Nephron (organoid): ENCODE measurements around the gene PIAS1.

ENCODE experiments used
- H3K27ac Mint-ChIP-seq, 3 experiments: 2 replicates each; pipeline ENCODE4 v1.8.0; 2020; ENCODE audit warnings: mixed read lengths in 3 of 3, mild to moderate bottlenecking in 2 of 3, moderate library complexity in 1 of 3
- H3K27me3 Mint-ChIP-seq: 2 replicates; pipeline ENCODE4 v1.8.0; 2021; ENCODE audit warnings: low read depth, mild to moderate bottlenecking, moderate library complexity, mixed read lengths
- H3K36me3 Mint-ChIP-seq: 2 replicates; pipeline ENCODE4 v1.8.0; 2020; ENCODE audit warnings: low read depth, mixed read lengths
- H3K4me1 Mint-ChIP-seq: 2 replicates; pipeline ENCODE4 v1.8.0; 2020; ENCODE audit warnings: mixed read lengths
- H3K4me3 Mint-ChIP-seq, 3 experiments: 2 replicates each; pipeline ENCODE4 v1.8.0; 2020; ENCODE audit warnings: mild to moderate bottlenecking in 3 of 3, mixed read lengths in 3 of 3, moderate library complexity in 2 of 3
- H3K9me3 Mint-ChIP-seq: 2 replicates; pipeline ENCODE4 v1.8.0; 2020; ENCODE audit warnings: mixed read lengths
- CTCF ChIP-seq, 3 experiments: fragments of 200-600 bp; sonication (generic); IDR thresholded peaks; one replicate each; pipeline ENCODE4 v1.5.0; 2021; ENCODE audit warnings: antibody characterized with exemption in 3 of 3; ENCODE audit not compliant: unreplicated experiment in 3 of 3

Gene PIAS1

GRCh38 chr15:68061602-68062001 lies 7.5 kb downstream of the PIAS1 start:
- peaks cover 38% of the 10 kb centered on the region for H3K4me1 Mint-ChIP-seq
- no peak overlapping the region for H3K27ac Mint-ChIP-seq
- H3K4me3 Mint-ChIP-seq = no peak overlapping the region
- peaks cover 12% of the 10 kb centered on the region for H3K36me3 Mint-ChIP-seq
- no peaks in the 10 kb centered on the region for H3K9me3 Mint-ChIP-seq
- H3K27me3 Mint-ChIP-seq = no peaks in the 10 kb centered on the region
- TF ChIP-seq CTCF (IDR thresholded peaks at IDR 0.05; ENCODE audit: unreplicated experiment in 3 of 3) = no peak

- peaks cover 32% of the 10 kb centered on the region for H3K4me1 Mint-ChIP-seq
- TF ChIP-seq CTCF (IDR thresholded peaks at IDR 0.05; ENCODE audit: unreplicated experiment in 3 of 3) = no peak
These were observed 8.1 kb downstream of the PIAS1 start for GRCh38 chr15:68062214-68062613.

GRCh38 chr15:68062946-68063465 lies 8.9 kb downstream of the PIAS1 start:
- Mint-ChIP-seq H3K27me3 (no peaks in the 10 kb centered on the region), H3K36me3 (peaks cover 22% of the 10 kb centered on the region), H3K4me3 (no peak overlapping the region), H3K9me3 (no peaks in the 10 kb centered on the region), H3K27ac (peak overlapping the region in 2 of 3 experiments; percentile 5 to 27), H3K4me1 (peaks cover 24% of the 10 kb centered on the region)
- TF ChIP-seq CTCF (IDR thresholded peaks at IDR 0.05; ENCODE audit: unreplicated experiment in 3 of 3) = no peak

More at GRCh38 chr15:68062214-68062613, 8.1 kb downstream of the PIAS1 start:
- H3K36me3 Mint-ChIP-seq = peaks cover 16% of the 10 kb centered on the region
- no peaks in the 10 kb centered on the region for H3K27me3 Mint-ChIP-seq
- H3K4me3 Mint-ChIP-seq = no peak overlapping the region
- no peak overlapping the region for H3K27ac Mint-ChIP-seq
- H3K9me3 Mint-ChIP-seq = no peaks in the 10 kb centered on the region

- H3K36me3 Mint-ChIP-seq = peaks cover 24% of the 10 kb centered on the region
- H3K4me3 Mint-ChIP-seq = no peak overlapping the region
- no peaks in the 10 kb centered on the region for H3K9me3 Mint-ChIP-seq
These were observed 9.5 kb downstream of the PIAS1 start for GRCh38 chr15:68063606-68064005.

GRCh38 chr15:68073576-68074288 lies 19.6 kb downstream of the PIAS1 start:
- H3K9me3 Mint-ChIP-seq = peaks cover 5% of the 10 kb centered on the region
- peaks cover 19% of the 10 kb centered on the region for H3K4me1 Mint-ChIP-seq
- peaks cover 34% of the 10 kb centered on the region for H3K36me3 Mint-ChIP-seq
- H3K27ac Mint-ChIP-seq = no peak overlapping the region
- no peaks in the 10 kb centered on the region for H3K27me3 Mint-ChIP-seq
- TF ChIP-seq CTCF (IDR thresholded peaks at IDR 0.05; ENCODE audit: unreplicated experiment in 3 of 3) = no peak
- H3K4me3 Mint-ChIP-seq = no peak overlapping the region

More at GRCh38 chr15:68063606-68064005, 9.5 kb downstream of the PIAS1 start:
- Mint-ChIP-seq H3K27me3 (no peaks in the 10 kb centered on the region), H3K4me1 (peaks cover 19% of the 10 kb centered on the region), H3K27ac (no peak overlapping the region)
- TF ChIP-seq CTCF (IDR thresholded peaks at IDR 0.05; ENCODE audit: unreplicated experiment in 3 of 3) = no peak
